GM19193 (cell line): ENCODE measurements around the gene TTLL12.

Experiments
- POLR2A ChIP-seq: IDR thresholded peaks from 4 replicates; pipeline ENCODE4 v1.6.1; 2011; ENCODE audit not compliant: insufficient read depth, insufficient read length; ENCODE audit errors: extremely low read depth

The TTLL12 gene

DNA sequence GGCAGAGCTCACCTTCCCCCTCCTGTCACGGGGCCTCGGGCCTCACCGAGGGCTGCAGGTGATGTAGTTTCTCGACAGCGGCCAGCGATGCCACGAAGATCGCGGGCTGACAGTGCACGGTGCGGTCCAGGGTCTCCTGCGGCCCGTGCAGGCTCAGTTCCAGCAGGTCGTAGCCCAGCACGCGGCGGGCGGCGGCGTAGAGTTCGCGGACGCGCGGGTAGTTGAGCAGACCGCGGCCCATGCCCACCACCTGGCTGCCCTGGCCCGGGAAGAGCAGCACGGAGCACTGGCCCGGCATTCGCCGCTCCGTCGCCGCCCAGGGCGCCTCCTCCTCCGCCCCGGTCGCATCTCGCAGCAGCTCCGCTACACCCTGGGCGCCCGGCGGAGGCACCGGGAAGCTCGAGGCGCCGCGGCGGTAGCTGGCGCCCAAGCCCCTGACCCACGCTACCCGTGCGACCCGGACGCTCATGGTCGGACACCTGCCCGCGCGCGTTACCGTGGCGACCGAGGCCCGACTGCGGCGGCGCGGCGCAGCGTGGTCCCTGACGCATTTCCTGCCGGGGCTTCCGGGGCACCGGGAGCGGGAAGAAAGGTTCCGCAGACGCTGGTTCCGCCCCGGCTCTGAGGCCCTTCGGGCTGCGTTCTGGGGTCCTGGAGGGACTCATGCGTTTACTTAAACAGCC lies 43.9 kb downstream of the TTLL12 start, which contains the start of gene MCAT:
TSS of gene MCAT (minus strand) at position 519 of the 683 bp plus-strand sequence. CDS start at position 469, 50 bp downstream.
- TF ChIP-seq POLR2A = peak; percentile 65

DNA sequence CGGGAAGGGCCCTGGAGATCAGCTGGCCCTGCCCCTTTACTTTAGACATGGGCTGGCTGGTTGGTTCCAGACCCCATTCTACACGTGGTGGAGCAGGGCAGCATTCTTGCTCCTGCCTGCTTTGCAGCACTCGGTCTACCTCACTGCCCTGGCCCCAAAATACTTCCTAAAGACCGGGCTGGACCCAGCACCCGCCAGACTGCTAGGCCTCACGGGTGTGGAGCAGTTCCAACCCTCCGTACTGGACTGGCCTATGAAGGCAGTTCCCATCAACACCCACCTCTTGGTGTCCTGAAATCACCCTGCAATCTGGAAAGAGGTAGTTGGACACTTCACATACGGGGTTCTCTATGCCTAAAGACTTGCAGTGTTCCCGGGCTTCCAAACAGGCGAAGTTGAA lies 50.1 kb downstream of the TTLL12 start:
- TF ChIP-seq POLR2A = no peak

DNA sequence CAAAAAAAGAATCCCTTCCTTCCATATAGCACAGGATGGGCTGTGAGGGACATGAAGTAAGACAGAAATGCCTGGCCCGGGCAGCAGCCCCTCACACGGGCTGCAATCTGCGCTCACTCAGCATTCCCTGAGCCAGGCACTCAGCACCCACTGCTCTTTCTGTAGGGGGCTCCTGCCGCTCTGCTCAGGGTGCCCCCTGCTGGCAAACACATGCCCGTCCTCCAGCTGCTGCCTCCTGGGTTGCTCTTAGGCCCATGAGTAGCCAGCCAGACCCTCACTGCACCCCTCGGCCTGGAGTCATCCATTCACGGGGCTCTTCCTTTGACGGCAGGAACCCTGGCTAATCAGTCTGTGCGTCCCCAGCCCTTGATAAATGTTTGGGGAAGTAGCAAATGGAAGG lies 50.7 kb downstream of the TTLL12 start:
- no peak for TF ChIP-seq POLR2A

DNA sequence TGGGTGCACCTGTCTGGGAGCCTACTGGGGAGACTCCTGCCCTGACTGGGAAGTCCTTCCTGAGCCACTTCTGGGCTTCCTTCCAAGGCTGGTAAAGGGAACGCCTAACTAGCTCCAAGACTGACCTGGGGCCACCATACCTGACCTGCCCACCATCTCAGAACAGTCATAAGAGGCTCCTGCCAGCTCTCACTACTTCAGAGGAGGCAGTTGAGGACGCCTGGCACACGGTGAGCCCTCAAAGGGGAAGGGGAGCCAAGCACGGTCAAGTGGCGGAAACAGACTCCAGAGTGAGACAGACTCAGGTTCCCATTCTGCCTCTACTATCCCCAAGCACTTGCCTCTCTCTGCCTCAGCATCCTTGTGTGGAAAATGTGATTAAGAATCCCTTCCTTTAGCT lies 51.4 kb downstream of the TTLL12 start:
- TF ChIP-seq POLR2A = no peak

DNA sequence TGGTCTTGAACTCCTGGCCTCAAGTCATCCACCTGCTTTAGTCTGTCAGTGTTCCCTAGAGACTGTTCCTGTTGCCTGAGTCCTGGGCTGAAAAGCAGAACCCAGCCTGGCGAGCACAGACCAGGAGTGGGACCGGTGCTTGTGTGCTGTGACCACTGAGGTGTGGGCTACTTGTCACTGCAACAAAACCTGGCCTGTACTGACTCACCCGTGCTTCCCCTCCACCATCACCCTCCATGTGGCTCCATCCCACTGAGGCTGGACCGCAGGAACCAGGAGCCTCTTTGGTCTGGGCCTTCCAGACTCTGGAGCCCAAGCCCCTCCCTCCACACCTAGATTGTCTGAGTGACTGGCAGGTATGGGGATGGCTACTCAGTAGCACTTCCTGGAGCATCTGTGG lies 52.4 kb downstream of the TTLL12 start:
- TF ChIP-seq POLR2A = no peak

DNA sequence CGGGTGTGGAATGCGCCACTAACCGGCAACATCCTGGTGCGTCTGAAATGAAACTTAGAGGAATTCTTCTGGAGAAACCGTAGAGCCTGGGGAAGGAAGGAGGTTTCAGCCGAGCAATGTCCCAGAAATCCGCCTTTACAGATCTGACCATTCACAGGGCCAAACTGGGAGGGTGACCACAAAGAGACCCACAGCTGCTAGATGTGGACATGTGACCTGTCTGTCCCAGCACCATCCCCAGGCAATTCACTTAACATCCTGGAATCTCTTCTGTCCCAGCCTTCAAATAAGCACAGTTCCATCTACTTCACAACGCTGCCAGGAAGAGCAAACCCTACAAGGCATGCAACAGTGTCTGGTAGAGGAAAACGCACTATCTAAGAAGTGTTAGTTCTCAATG lies 53.5 kb downstream of the TTLL12 start:
- TF ChIP-seq POLR2A = no peak

DNA sequence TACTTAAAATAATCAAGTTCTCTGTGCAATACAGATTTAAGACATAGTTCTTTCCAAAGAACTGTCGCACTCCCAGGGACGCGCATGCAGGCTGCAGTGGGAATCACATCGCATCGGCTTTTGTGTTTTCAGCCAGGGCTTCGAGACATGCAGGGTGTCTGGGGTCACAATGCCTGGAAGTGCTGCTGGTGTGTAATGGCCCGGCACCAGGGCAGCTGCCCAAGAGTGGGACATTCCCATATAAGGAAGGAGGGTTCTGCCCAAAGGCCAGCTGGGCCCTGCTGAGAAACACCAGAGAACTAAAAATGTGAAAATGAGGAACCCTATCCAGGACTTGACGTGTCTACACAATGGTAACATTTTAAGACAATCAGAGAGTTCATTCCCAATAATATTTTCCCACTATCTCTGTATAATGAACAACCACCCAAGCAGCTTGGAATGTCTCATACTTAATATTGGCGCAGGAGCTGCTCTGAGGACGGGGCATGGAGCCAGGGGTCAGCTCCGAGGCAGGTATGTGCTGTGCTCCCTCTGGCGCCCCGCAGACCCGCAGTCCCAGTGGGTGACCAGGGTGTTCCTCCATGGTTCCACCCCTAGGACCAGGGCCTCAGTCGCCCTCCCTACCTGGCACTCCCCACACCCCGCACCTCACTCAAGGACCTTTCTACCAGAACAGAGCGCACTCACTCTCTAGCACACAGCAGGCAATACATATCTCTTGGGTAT lies 55.0 kb downstream of the TTLL12 start:
- no peak for TF ChIP-seq POLR2A

DNA sequence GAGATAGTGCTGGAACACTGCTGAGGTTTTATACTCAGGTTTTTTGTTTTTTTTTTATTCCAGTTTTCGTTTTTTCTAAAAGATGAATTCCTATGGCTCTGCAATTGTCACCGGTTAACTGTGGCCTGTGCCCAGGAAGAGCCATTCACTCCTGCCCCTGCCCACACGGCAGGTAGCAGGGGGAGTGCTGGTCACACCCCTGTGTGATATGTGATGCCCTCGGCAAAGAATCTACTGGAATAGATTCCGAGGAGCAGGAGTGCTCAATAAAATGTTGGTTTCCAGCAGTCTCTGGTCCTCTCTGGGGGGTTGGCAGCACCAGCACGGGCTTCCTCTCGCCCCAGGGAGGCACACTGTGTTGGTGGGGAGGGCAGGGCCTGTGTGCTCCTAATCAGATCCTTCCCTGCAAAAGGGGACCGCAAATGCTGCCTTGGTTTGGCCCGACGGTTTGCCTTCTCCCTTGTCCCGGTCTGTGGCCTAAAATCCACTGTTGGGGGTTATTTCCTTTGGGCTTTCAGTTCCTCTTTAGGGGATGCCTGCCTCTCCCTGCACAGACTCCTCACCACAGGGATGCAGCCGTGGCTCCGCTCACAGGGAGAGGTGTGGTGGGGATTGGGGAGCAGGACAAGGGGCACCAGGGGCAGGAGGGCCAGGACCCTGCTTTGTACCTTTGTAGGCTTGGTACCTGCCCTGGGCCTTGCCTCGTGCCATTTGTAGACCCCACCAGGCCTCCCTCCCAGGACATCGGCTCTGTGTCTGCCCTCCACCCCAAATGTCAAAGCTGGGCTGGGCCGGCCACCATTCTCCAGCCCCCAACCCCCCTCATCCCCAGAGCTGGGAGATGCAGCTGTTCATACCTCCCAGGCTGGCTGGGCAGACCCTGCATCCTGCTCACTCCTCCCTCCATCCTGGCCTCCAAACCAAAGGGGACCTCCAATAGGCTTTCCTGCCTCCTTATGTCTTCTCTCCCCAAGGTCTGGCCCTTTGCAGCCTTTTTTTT lies 57.2 kb downstream of the TTLL12 start:
- TF ChIP-seq POLR2A = no peak

DNA sequence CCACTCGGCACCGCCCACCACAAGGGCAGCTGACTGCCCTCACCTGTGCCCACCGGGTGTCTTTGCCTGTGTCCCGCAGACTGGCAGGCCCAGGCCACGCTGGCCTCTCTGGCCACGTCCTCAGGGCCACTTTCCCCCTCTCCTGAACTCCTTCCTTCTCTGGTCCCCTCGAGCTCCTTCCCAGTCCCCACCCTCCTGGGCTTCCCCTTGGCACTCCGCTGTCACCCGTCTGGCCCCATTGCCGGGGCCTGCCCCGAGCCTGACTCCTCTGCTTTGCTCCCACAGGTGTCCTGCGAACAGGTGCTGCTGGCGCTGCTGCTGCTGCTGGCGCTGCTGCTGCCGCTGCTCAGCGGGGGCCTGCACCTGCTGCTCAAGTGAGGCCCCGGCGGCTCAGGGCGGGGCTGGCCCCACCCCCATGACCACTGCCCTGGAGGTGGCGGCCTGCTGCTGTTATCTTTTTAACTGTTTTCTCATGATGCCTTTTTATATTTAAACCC lies 58.0 kb downstream of the TTLL12 start:
- no peak for TF ChIP-seq POLR2A

DNA sequence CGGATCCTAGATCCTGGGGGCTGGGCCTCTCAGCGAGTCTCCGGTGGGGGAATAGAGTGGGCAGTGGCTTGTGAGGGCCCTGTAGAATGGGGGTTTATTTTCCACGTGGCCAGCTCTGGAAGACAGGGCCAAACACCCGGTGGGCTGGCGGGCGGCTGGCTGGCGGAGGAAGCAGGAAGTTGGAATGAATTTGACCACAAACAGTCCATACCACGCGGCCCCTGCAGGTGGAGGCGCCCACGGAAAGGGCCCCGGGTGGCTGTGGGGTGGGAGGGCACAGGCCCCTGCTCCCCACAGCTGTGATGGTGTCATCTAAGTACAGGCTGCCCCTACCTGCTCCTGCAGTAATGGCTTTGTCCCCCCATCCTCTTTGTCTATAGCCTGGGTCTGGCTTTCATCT lies 58.8 kb downstream of the TTLL12 start:
- TF ChIP-seq POLR2A = no peak

DNA sequence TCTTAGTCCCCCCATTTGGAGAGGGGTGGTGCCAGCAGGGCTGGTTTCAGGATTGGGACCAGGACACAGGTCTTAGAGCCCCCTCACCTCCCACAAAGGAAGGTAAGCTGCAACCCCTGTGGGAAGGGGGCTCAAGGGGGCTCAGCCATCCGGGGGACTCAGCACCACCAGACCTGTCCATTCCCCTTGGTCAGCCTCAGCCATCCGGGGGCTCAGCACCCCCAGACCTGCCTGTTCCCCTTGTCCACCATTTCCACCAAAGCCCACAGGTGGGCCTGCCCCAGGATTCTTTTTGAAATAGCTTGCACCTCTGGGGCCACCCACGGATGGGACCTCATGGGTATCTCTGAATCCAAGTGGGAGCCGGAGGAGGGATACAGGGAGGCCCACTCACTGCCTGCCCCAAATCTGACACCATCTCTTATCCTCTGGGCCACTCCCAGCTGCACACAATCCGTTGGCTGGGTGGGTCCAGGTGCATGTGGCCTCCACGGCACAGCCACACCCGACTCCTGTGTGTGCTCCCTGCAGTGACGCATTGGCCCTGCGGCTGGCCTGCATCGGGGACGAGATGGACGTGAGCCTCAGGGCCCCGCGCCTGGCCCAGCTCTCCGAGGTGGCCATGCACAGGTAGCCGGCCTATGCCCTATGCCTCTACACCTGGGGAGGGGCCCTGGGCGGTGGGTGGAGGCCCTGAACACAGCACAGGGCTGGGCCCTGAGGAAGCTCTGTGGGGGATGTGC lies 59.6 kb downstream of the TTLL12 start:
- no peak for TF ChIP-seq POLR2A

DNA sequence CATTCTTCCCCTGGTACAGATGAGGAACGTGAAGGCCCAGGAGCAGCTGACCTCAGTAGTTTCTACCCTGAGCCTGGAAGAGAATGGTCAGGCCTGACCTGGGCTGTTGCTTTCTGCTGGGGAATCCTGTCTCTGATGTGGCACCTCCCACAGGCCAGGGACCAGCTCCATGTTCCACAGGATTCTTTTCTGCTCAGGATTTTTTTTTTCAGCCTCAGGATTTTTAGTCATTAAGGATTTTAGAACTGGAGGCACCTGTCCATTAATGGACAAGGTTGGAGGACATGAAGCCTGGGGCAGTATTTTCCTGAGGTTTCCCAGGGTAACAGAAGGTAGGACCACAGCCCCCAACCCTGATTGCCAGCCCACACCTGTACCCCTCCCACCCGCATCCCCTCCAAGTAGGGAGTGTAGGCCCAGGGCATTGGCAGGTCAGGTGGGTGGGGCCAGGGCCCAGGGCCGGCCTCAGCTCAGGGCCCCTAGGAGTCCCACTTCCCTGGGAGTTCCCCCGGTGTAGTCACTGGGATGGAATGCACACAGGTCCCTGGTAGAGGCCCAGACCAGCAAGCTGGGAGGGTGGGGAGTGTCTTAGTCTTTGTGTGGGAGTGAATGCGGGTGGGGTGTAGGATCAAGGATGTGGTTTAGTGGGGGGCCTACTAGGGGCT lies 60.3 kb downstream of the TTLL12 start:
- TF ChIP-seq POLR2A = no peak

DNA sequence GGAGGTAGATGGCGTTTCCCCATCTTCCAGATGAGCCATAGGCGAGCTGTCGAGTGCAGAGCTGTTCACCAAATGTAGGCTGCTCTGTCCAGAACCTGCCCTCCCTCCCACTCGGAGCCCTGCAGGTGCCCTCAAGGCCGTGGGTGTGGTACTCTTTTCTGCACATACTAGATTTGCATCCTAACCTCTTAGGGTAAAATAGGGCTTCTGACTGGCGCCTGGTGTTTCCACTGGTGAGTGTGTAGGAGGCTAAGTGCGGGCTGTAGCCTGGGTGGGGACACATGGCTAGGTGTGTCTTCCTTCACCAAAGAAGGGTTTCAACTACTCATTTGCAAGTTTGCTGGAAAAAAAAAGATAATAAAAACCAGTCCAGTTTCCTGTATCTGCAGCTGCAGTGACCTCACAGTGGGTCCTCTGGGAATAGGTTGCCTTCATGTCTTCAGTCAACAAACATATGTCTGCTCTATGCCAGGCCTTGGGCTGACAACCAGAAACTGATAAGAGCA lies 67.9 kb downstream of the TTLL12 start:
- TF ChIP-seq POLR2A = no peak
